ENCODE results near the gene CCDC91. TPM values are rescaled to one million over a fixed set of nuclear protein-coding genes. Genes with fewer than 3 reads are reported as not detected.
A peak's percentile ranks its signal among the peaks of the same experiment; 100 is the strongest.

CCDC91 gene
- total RNA-seq, 6 experiments from 2014 or later = 10.0 to 21.5 (median 13.9) TPM

- Histone ChIP-seq H3K27me3 (no peaks in the 10 kb centered on the region), H3K4me1 (no peaks in the 10 kb centered on the region), H3K36me3 (no peaks in the 10 kb centered on the region), H3K9me3 (no peaks in the 10 kb centered on the region), H3K4me3 (no peak overlapping the region), H3K27ac (no peak overlapping the region)
- ATAC-seq (no peak), DNase-seq (peak in 1 of 3 donors; percentile 32)
- intact Hi-C loops (cut with DNase I) = no loop called here
- 95% methylated on average over 3 of the region's 5 CpGs for WGBS (ENCODE audit: insufficient coverage, low coverage, low lambda C conversion rate, missing lambda C conversion rate)
- no peak for TF ChIP-seq CTCF (IDR thresholded peaks at IDR 0.05)
- no peak for TF ChIP-seq POLR2A (IDR thresholded peaks at IDR 0.05)
Observed at GRCh38 chr12:28527631-28528249, 337.5 kb downstream of the CCDC91 start.

GRCh38 chr12:28535216-28535615 lies 345.0 kb downstream of the CCDC91 start:
- Histone ChIP-seq H3K27me3 (no peaks in the 10 kb centered on the region), H3K27ac (no peak overlapping the region), H3K9me3 (no peaks in the 10 kb centered on the region), H3K36me3 (no peaks in the 10 kb centered on the region), H3K4me3 (no peak overlapping the region), H3K4me1 (no peaks in the 10 kb centered on the region)
- no peak for TF ChIP-seq CTCF (IDR thresholded peaks at IDR 0.05)
- no peak for TF ChIP-seq POLR2A (IDR thresholded peaks at IDR 0.05)
- intact Hi-C loops (cut with DNase I) = no loop called here
- ATAC-seq = no peak
- 69% methylated on average over 2 of the region's 2 CpGs for WGBS (ENCODE audit: insufficient coverage, low coverage, low lambda C conversion rate, missing lambda C conversion rate)
- DNase-seq = no peak

- DNase-seq (no peak), ATAC-seq (no peak)
- Histone ChIP-seq H3K36me3 (no peaks in the 10 kb centered on the region), H3K27ac (no peak overlapping the region), H3K9me3 (no peaks in the 10 kb centered on the region), H3K4me3 (no peak overlapping the region), H3K27me3 (no peaks in the 10 kb centered on the region), H3K4me1 (no peaks in the 10 kb centered on the region)
- WGBS (ENCODE audit: insufficient coverage, low coverage, low lambda C conversion rate, missing lambda C conversion rate) = 77% methylated on average over 2 of the region's 2 CpGs
- intact Hi-C loops (cut with DNase I) = no loop called here
- no peak for TF ChIP-seq CTCF (IDR thresholded peaks at IDR 0.05)
- TF ChIP-seq POLR2A (IDR thresholded peaks at IDR 0.05) = no peak
Observed at GRCh38 chr12:28536088-28536487, 345.8 kb downstream of the CCDC91 start.

- no peak for ATAC-seq
- intact Hi-C loops (cut with DNase I) = no loop called here
- H3K4me3 ChIP-seq = no peak overlapping the region
- H3K9me3 ChIP-seq = no peaks in the 10 kb centered on the region
- WGBS (ENCODE audit: insufficient coverage, low coverage, low lambda C conversion rate, missing lambda C conversion rate) = 88% methylated on average over 1 of the region's 1 CpG
- no peaks in the 10 kb centered on the region for H3K4me1 ChIP-seq
- DNase-seq = no peak
- no peaks in the 10 kb centered on the region for H3K27me3 ChIP-seq
- no peaks in the 10 kb centered on the region for H3K36me3 ChIP-seq
- no peak overlapping the region for H3K27ac ChIP-seq
- no peak for TF ChIP-seq POLR2A (IDR thresholded peaks at IDR 0.05)
- no peak for TF ChIP-seq CTCF (IDR thresholded peaks at IDR 0.05)
Observed at GRCh38 chr12:28537474-28537873, 347.2 kb downstream of the CCDC91 start.
